ENCODE data around the gene KIF24.

GRCh38 chr9:34292552-34292951 lies 36.5 kb downstream of the KIF24 start:
- TF ChIP-seq CTCF (IDR thresholded peaks at IDR 0.05) (no peak), POLR2A (IDR thresholded peaks at IDR 0.05) (no peak)
